Measurements from ENCODE around the gene EFNA5. TPM values are rescaled to one million over a fixed set of nuclear protein-coding genes. Genes with fewer than 3 reads are reported as not detected.

EFNA5 gene
- polyA plus RNA-seq, 1 of the 3 experiments (the other 2 are of a cell fraction): 0.81 TPM

- no peaks in the 10 kb centered on the region for H3K36me3 ChIP-seq (replicated peaks in 1 of 2; ENCODE audit: control insufficient read depth in 1 of 2, insufficient read depth in 2 of 2, low read length in 1 of 2)
- no peak overlapping the region for H3K4me3 ChIP-seq (ENCODE audit: low read depth in 2 of 2, low read length in 1 of 2)
- H3K27ac ChIP-seq (ENCODE audit: low read depth in 2 of 2, low read length in 1 of 2): no peak overlapping the region
- no peaks in the 10 kb centered on the region for H3K27me3 ChIP-seq (ENCODE audit: insufficient read depth)
- H3K4me1 ChIP-seq (ENCODE audit: control insufficient read depth in 1 of 2, insufficient read depth in 2 of 2, low read depth in 1 of 2, low read length in 1 of 2): peaks cover 0 to 10% of the 10 kb centered on the region in 2 experiments; a peak in 2 of 4 replicates
- H3K79me2 ChIP-seq (ENCODE audit: insufficient read depth): no peaks in the 10 kb centered on the region
- no peaks in the 10 kb centered on the region for H3K9me2 ChIP-seq
- H3K9me3 ChIP-seq: no peaks in the 10 kb centered on the region
- 89% methylated on average over 8 of the region's 8 CpGs for WGBS (ENCODE audit: low lambda C conversion rate)
- no peak overlapping the region for H3K9ac ChIP-seq
- CTCF ChIA-PET: interaction anchor here (1.5 to 1.6 kb wide), 2 partner anchors 11 to 53 kb away, joined by 3 to 6 read pairs; no protein-coding TSS in a partner anchor
- no peak for DNase-seq
- TF ChIP-seq ELF1 (IDR thresholded peaks at IDR 0.05) (no peak), JUND (IDR thresholded peaks at IDR 0.05) (no peak), TEAD4 (IDR thresholded peaks at IDR 0.05; ENCODE audit: borderline replicate concordance, insufficient read depth) (no peak), GABPA (IDR thresholded peaks at IDR 0.05; ENCODE audit: low read depth) (no peak), MEF2A (IDR thresholded peaks at IDR 0.05; ENCODE audit: borderline replicate concordance, low read depth) (no peak), FOXJ3 (CRISPR knock-in tag; IDR thresholded peaks at IDR 0.05) (no peak), NFIC (IDR thresholded peaks at IDR 0.05; ENCODE audit: borderline replicate concordance) (no peak), CHD2 (IDR thresholded peaks at IDR 0.05; ENCODE audit: low read length, partially characterized antibody) (no peak), EZH2phosphoT487 (IDR thresholded peaks at IDR 0.05; ENCODE audit: borderline replicate concordance, low read depth) (no peak), CTCF (IDR thresholded peaks at IDR 0.05) (no peak), ZBTB33 (IDR thresholded peaks at IDR 0.05; ENCODE audit: borderline replicate concordance, low read depth) (no peak), RXRA (IDR thresholded peaks at IDR 0.05; ENCODE audit: borderline replicate concordance, low read depth) (no peak)
- H3F3A ChIP-seq (replicated peaks; ENCODE audit: insufficient read depth): no peaks in the 10 kb centered on the region
- POLR2A ChIA-PET: no interaction called here
- no peaks in the 10 kb centered on the region for H4K20me1 ChIP-seq (ENCODE audit: insufficient read depth)
- H3K4me2 ChIP-seq: no peak overlapping the region
- H2AFZ ChIP-seq (ENCODE audit: low read depth): no peak overlapping the region
Observed at GRCh38 chr5:107577394-107577950, 93.3 kb downstream of the EFNA5 start.

GRCh38 chr5:107576736-107577393, 93.9 kb downstream of the EFNA5 start:
- no peak overlapping the region for H3K27ac ChIP-seq (ENCODE audit: low read depth in 2 of 2, low read length in 1 of 2)
- POLR2A ChIA-PET: no interaction called here
- no peaks in the 10 kb centered on the region for H3K27me3 ChIP-seq (ENCODE audit: insufficient read depth)
- H3K4me1 ChIP-seq (ENCODE audit: control insufficient read depth in 1 of 2, insufficient read depth in 2 of 2, low read depth in 1 of 2, low read length in 1 of 2): peaks cover 0 to 13% of the 10 kb centered on the region in 2 experiments; a peak in 2 of 4 replicates
- H2AFZ ChIP-seq (ENCODE audit: low read depth): no peak overlapping the region
- no peaks in the 10 kb centered on the region for H3K79me2 ChIP-seq (ENCODE audit: insufficient read depth)
- CTCF ChIA-PET: interaction anchor here (1.5 to 1.6 kb wide), 2 partner anchors 10 to 53 kb away, joined by 3 to 6 read pairs; no protein-coding TSS in a partner anchor
- H3K4me2 ChIP-seq: no peak overlapping the region
- DNase-seq: no peak
- H3K9me3 ChIP-seq: no peaks in the 10 kb centered on the region
- H4K20me1 ChIP-seq (ENCODE audit: insufficient read depth): no peaks in the 10 kb centered on the region
- H3F3A ChIP-seq (replicated peaks; ENCODE audit: insufficient read depth): no peaks in the 10 kb centered on the region
- TF ChIP-seq TEAD4 (IDR thresholded peaks at IDR 0.05; ENCODE audit: borderline replicate concordance, insufficient read depth): no peak
- TF ChIP-seq RAD21 (IDR thresholded peaks at IDR 0.05; ENCODE audit: low read length): no peak
- no peak for TF ChIP-seq NRF1 (IDR thresholded peaks at IDR 0.05; ENCODE audit: low read depth, low read length)
- TF ChIP-seq SMC3 (IDR thresholded peaks at IDR 0.05; ENCODE audit: low read depth, low read length): no peak
- no peak for TF ChIP-seq RCOR1 (IDR thresholded peaks at IDR 0.05; ENCODE audit: low read length)
- no peak for TF ChIP-seq EP300 (IDR thresholded peaks at IDR 0.05; ENCODE audit: borderline replicate concordance in 1 of 2, low read depth in 1 of 2, low read length in 1 of 2)
- TF ChIP-seq IRF3 (IDR thresholded peaks at IDR 0.05; ENCODE audit: low read depth, low read length): no peak
- TF ChIP-seq MXI1 (IDR thresholded peaks at IDR 0.05; ENCODE audit: low read depth, low read length): no peak
- 97% methylated on average over 3 of the region's 3 CpGs for WGBS (ENCODE audit: low lambda C conversion rate)
- no peak overlapping the region for H3K9ac ChIP-seq
- H3K9me2 ChIP-seq: no peaks in the 10 kb centered on the region
- no peak overlapping the region for H3K4me3 ChIP-seq (ENCODE audit: low read depth in 2 of 2, low read length in 1 of 2)
- no peaks in the 10 kb centered on the region for H3K36me3 ChIP-seq (replicated peaks in 1 of 2; ENCODE audit: control insufficient read depth in 1 of 2, insufficient read depth in 2 of 2, low read length in 1 of 2)

Measured in SK-N-SH (cell line).